ENCODE measurements around the gene BCOR.

GRCh38 chrX:40117715-40118285, 20.0 kb upstream of the BCOR start:
- TF ChIP-seq FOS (IDR thresholded peaks at IDR 0.05; ENCODE audit: low read depth, low read length) (no peak), CEBPB (IDR thresholded peaks at IDR 0.05; ENCODE audit: low read depth, low read length) (no peak), CTCF (conservative IDR thresholded peaks at IDR 0.05; ENCODE audit: low read depth, low read length) (no peak), RAD21 (IDR thresholded peaks at IDR 0.05; ENCODE audit: low read length) (no peak), NFE2L2 (IDR thresholded peaks at IDR 0.05; ENCODE audit: low read depth, low read length) (no peak), USF2 (IDR thresholded peaks at IDR 0.05; ENCODE audit: low read depth, low read length) (no peak)
